GM23338 (cell line): ENCODE data around the gene SYNDIG1. TPM values are rescaled to one million over a fixed set of nuclear protein-coding genes. Genes with fewer than 3 reads are reported as not detected.
A peak's percentile ranks its signal among the peaks of the same experiment; 100 is the strongest.

Experiments
- ATAC-seq: fragments of 200-7000 bp; cut with Tn5 transposase; 3 replicates; pipeline ENCODE4 v1.9.1; 2020
- DNase-seq: peaks from one replicate; pipeline ENCODE4 v3.0.0-alpha.2; 2015; ENCODE audit warnings: low spot score
- H2AFZ ChIP-seq: fragments of 200-600 bp; sonication (generic); 2 replicates; pipeline ENCODE4 v1.8.0; 2016; ENCODE audit warnings: antibody characterized with exemption, mild to moderate bottlenecking, moderate library complexity
- H3F3A ChIP-seq: fragments of 200-600 bp; sonication (generic); replicated peaks from 2 replicates; pipeline ENCODE4 v1.8.0; 2017; ENCODE audit warnings: antibody characterized with exemption, mixed run types, low read depth
- H3K27ac ChIP-seq: fragments of 200-600 bp; sonication (generic); 2 replicates; pipeline ENCODE4 v1.6.1; 2016; ENCODE audit warnings: low read depth
- H3K27me3 ChIP-seq: fragments of 200-600 bp; sonication (generic); 2 replicates; pipeline ENCODE4 v1.8.0; 2016; ENCODE audit warnings: mild to moderate bottlenecking, mixed run types, moderate library complexity; ENCODE audit not compliant: insufficient read depth
- H3K36me3 ChIP-seq: fragments of 200-600 bp; sonication (generic); 2 replicates; pipeline ENCODE4 v1.8.0; 2016; ENCODE audit warnings: mild to moderate bottlenecking; ENCODE audit not compliant: insufficient read depth
- H3K4me1 ChIP-seq: fragments of 200-600 bp; sonication (generic); 2 replicates; pipeline ENCODE4 v1.8.0; 2016; ENCODE audit warnings: mild to moderate bottlenecking, moderate library complexity; ENCODE audit not compliant: insufficient read depth
- H3K4me2 ChIP-seq: fragments of 200-600 bp; sonication (generic); 2 replicates; pipeline ENCODE4 v1.7.1; 2017; ENCODE audit warnings: mixed run types
- H3K4me3 ChIP-seq: fragments of 200-600 bp; sonication (generic); 2 replicates; pipeline ENCODE4 v1.6.1; 2016; ENCODE audit warnings: mixed run types
- H3K79me2 ChIP-seq: fragments of 200-600 bp; sonication (generic); replicated peaks from 2 replicates; pipeline ENCODE4 v1.8.0; 2017; ENCODE audit warnings: mild to moderate bottlenecking; ENCODE audit not compliant: insufficient read depth
- H3K9me2 ChIP-seq: fragments of 200-600 bp; sonication (generic); 2 replicates; pipeline ENCODE4 v1.8.0; 2017; ENCODE audit not compliant: insufficient read depth
- H4K20me1 ChIP-seq: fragments of 200-600 bp; sonication (generic); replicated peaks from 2 replicates; pipeline ENCODE4 v1.8.0; 2017; ENCODE audit warnings: mild to moderate bottlenecking; ENCODE audit not compliant: insufficient read depth
- H3K27ac Mint-ChIP-seq: 2 replicates; pipeline ENCODE4 v1.8.0; 2020; ENCODE audit warnings: inconsistent platforms, mild to moderate bottlenecking, moderate library complexity, mixed read lengths
- H3K27me3 Mint-ChIP-seq: 3 replicates; pipeline ENCODE4 v1.8.0; 2022; ENCODE audit warnings: low read depth, mild to moderate bottlenecking, moderate library complexity, mixed read lengths, inconsistent platforms; ENCODE audit not compliant: insufficient read depth, poor library complexity
- H3K36me3 Mint-ChIP-seq: 3 replicates; pipeline ENCODE4 v1.8.0; 2021; ENCODE audit warnings: low read depth, mild to moderate bottlenecking, inconsistent platforms, moderate library complexity, mixed read lengths
- H3K4me1 Mint-ChIP-seq: 3 replicates; pipeline ENCODE4 v1.8.0; 2020; ENCODE audit warnings: mild to moderate bottlenecking, inconsistent platforms, mixed read lengths
- H3K4me3 Mint-ChIP-seq: 3 replicates; pipeline ENCODE4 v1.8.0; 2021; ENCODE audit warnings: moderate library complexity, mild to moderate bottlenecking, inconsistent platforms, mixed read lengths
- H3K9me3 Mint-ChIP-seq: 3 replicates; pipeline ENCODE4 v1.8.0; 2020; ENCODE audit warnings: moderate library complexity, mild to moderate bottlenecking, inconsistent platforms, mixed read lengths
- CREB1 ChIP-seq: fragments of 250-450 bp; sonication (Bioruptor Pico); IDR thresholded peaks from 2 replicates; pipeline ENCODE4 v1.5.0; 2020; ENCODE audit warnings: low read depth, mild to moderate bottlenecking, moderate library complexity
- EZH2 ChIP-seq: fragments of 200-600 bp; sonication (generic); IDR thresholded peaks from one replicate; pipeline ENCODE4 v1.8.0; 2017; ENCODE audit warnings: antibody characterized with exemption, mild to moderate bottlenecking, low read depth; ENCODE audit not compliant: unreplicated experiment
- EZH2phosphoT487 ChIP-seq: fragments of 200-600 bp; sonication (generic); IDR thresholded peaks from one replicate; pipeline ENCODE4 v1.8.1; 2018; ENCODE audit warnings: antibody characterized with exemption; ENCODE audit not compliant: unreplicated experiment
- JUNB ChIP-seq: IDR thresholded peaks from one replicate; pipeline ENCODE4 v1.6.1; 2016; ENCODE audit warnings: antibody characterized with exemption; ENCODE audit not compliant: unreplicated experiment
- NANOG ChIP-seq: IDR thresholded peaks from 2 replicates; pipeline ENCODE4 v1.6.1; 2016; ENCODE audit warnings: antibody characterized with exemption, borderline replicate concordance
- STAT1 ChIP-seq: IDR thresholded peaks from one replicate; pipeline ENCODE4 v1.6.1; 2016; ENCODE audit warnings: antibody characterized with exemption; ENCODE audit not compliant: unreplicated experiment
- ZNF114 ChIP-seq: fragments of 250-450 bp; sonication (Bioruptor Pico); IDR thresholded peaks from 2 replicates; pipeline ENCODE4 v1.5.0; 2020; ENCODE audit warnings: mild to moderate bottlenecking, moderate library complexity
- ZNF331 ChIP-seq: fragments of 250-450 bp; sonication (Bioruptor Pico); IDR thresholded peaks from 2 replicates; pipeline ENCODE4 v1.5.0; 2020; ENCODE audit warnings: low read depth, mild to moderate bottlenecking, moderate library complexity
- polyA plus RNA-seq: library from polyadenylated mRNA; unstranded; fragments of >200 nt; fragmentation: Nextera tagmentation; extraction: Ambion mirVana; gene quantifications from 2 replicates; pipeline ENCODE4 v1.2.1, GENCODE V29; 2016
- total RNA-seq: library from RNA; depleted of rRNA; stranded (reverse); fragments of >200 nt; shearing (Covaris generic); gene quantifications from 2 replicates; pipeline ENCODE4 v1.2.3, GENCODE V29; 2014
- TF ChIP-seq, protein P1 (sequence below): IDR thresholded peaks from one replicate; pipeline ENCODE4 v1.6.1; 2018; ENCODE audit warnings: antibody characterized with exemption; ENCODE audit not compliant: unreplicated experiment
- TF ChIP-seq, protein P2 (sequence below), 2 experiments: fragments of 200-600 bp in 1 of 2; sonication (generic) in 1 of 2; conservative IDR thresholded peaks; 2 replicates each; pipeline versions ENCODE4 v1.5.1 to v1.6.1; 2016 to 2017; ENCODE audit warnings: antibody characterized with exemption in 2 of 2, low read depth in 2 of 2, mild to moderate bottlenecking in 2 of 2, moderate library complexity in 1 of 2
- TF ChIP-seq, protein P3 (sequence below): IDR thresholded peaks from 2 replicates; pipeline ENCODE4 v1.6.1; 2016; ENCODE audit warnings: antibody characterized with exemption
- TF ChIP-seq, protein P4 (sequence below): fragments of 250-450 bp; sonication (Bioruptor Pico); IDR thresholded peaks from 2 replicates; pipeline ENCODE4 v1.5.0; 2020; ENCODE audit warnings: mild to moderate bottlenecking, moderate library complexity

SYNDIG1 gene
- total and polyA plus RNA-seq, 2 experiments from 2014 or later: 2.8 to 4.8 TPM

DNA sequence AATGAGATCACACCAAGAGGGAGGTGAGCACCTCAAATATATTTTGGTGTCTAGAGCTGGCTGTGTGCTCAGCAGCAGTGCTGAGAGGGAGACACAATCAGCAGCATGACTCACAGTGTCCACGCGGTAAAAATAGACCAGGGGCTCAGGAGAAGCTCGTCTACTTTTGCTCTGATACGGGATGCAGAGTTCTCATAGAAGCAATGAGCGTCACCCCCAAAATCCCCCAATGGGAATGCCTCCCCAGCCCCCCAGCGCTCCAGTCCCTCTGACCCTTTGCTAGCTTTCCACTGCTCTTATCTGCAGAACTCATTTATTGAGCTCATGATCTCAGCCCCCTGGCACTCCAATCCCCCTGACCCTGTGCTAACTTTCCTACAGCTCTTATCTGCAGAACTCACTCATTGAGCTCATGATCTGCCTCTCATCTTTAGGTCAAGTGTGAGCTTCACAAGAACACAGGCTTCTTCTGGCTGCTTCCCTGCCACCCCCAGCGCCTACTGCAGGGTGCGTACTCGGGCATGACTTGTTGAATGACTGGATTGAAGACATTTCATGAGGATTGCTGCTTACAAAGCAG, 34.0 kb downstream of the SYNDIG1 start:
- no peaks in the 10 kb centered on the region for H3K36me3 ChIP-seq
- no peak overlapping the region for H3K4me3 ChIP-seq
- no peak overlapping the region for H3K4me2 ChIP-seq
- no peaks in the 10 kb centered on the region for H3K79me2 ChIP-seq
- TF ChIP-seq ZNF114 (CRISPR knock-in tag) (no peak), JUNB (no peak), EZH2phosphoT487 (no peak), EZH2 (no peak), CREB1 (CRISPR knock-in tag) (no peak), NANOG (no peak), STAT1 (no peak), ZNF331 (CRISPR knock-in tag) (no peak)
- TF ChIP-seq, protein P1, sequence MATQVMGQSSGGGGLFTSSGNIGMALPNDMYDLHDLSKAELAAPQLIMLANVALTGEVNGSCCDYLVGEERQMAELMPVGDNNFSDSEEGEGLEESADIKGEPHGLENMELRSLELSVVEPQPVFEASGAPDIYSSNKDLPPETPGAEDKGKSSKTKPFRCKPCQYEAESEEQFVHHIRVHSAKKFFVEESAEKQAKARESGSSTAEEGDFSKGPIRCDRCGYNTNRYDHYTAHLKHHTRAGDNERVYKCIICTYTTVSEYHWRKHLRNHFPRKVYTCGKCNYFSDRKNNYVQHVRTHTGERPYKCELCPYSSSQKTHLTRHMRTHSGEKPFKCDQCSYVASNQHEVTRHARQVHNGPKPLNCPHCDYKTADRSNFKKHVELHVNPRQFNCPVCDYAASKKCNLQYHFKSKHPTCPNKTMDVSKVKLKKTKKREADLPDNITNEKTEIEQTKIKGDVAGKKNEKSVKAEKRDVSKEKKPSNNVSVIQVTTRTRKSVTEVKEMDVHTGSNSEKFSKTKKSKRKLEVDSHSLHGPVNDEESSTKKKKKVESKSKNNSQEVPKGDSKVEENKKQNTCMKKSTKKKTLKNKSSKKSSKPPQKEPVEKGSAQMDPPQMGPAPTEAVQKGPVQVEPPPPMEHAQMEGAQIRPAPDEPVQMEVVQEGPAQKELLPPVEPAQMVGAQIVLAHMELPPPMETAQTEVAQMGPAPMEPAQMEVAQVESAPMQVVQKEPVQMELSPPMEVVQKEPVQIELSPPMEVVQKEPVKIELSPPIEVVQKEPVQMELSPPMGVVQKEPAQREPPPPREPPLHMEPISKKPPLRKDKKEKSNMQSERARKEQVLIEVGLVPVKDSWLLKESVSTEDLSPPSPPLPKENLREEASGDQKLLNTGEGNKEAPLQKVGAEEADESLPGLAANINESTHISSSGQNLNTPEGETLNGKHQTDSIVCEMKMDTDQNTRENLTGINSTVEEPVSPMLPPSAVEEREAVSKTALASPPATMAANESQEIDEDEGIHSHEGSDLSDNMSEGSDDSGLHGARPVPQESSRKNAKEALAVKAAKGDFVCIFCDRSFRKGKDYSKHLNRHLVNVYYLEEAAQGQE: no peak
- TF ChIP-seq, protein P2, sequence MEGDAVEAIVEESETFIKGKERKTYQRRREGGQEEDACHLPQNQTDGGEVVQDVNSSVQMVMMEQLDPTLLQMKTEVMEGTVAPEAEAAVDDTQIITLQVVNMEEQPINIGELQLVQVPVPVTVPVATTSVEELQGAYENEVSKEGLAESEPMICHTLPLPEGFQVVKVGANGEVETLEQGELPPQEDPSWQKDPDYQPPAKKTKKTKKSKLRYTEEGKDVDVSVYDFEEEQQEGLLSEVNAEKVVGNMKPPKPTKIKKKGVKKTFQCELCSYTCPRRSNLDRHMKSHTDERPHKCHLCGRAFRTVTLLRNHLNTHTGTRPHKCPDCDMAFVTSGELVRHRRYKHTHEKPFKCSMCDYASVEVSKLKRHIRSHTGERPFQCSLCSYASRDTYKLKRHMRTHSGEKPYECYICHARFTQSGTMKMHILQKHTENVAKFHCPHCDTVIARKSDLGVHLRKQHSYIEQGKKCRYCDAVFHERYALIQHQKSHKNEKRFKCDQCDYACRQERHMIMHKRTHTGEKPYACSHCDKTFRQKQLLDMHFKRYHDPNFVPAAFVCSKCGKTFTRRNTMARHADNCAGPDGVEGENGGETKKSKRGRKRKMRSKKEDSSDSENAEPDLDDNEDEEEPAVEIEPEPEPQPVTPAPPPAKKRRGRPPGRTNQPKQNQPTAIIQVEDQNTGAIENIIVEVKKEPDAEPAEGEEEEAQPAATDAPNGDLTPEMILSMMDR (conservative IDR thresholded peaks at IDR 0.05; ENCODE audit: low read depth in 2 of 2): no peak
- TF ChIP-seq, protein P3, sequence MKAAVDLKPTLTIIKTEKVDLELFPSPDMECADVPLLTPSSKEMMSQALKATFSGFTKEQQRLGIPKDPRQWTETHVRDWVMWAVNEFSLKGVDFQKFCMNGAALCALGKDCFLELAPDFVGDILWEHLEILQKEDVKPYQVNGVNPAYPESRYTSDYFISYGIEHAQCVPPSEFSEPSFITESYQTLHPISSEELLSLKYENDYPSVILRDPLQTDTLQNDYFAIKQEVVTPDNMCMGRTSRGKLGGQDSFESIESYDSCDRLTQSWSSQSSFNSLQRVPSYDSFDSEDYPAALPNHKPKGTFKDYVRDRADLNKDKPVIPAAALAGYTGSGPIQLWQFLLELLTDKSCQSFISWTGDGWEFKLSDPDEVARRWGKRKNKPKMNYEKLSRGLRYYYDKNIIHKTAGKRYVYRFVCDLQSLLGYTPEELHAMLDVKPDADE: no peak
- TF ChIP-seq, protein P4, sequence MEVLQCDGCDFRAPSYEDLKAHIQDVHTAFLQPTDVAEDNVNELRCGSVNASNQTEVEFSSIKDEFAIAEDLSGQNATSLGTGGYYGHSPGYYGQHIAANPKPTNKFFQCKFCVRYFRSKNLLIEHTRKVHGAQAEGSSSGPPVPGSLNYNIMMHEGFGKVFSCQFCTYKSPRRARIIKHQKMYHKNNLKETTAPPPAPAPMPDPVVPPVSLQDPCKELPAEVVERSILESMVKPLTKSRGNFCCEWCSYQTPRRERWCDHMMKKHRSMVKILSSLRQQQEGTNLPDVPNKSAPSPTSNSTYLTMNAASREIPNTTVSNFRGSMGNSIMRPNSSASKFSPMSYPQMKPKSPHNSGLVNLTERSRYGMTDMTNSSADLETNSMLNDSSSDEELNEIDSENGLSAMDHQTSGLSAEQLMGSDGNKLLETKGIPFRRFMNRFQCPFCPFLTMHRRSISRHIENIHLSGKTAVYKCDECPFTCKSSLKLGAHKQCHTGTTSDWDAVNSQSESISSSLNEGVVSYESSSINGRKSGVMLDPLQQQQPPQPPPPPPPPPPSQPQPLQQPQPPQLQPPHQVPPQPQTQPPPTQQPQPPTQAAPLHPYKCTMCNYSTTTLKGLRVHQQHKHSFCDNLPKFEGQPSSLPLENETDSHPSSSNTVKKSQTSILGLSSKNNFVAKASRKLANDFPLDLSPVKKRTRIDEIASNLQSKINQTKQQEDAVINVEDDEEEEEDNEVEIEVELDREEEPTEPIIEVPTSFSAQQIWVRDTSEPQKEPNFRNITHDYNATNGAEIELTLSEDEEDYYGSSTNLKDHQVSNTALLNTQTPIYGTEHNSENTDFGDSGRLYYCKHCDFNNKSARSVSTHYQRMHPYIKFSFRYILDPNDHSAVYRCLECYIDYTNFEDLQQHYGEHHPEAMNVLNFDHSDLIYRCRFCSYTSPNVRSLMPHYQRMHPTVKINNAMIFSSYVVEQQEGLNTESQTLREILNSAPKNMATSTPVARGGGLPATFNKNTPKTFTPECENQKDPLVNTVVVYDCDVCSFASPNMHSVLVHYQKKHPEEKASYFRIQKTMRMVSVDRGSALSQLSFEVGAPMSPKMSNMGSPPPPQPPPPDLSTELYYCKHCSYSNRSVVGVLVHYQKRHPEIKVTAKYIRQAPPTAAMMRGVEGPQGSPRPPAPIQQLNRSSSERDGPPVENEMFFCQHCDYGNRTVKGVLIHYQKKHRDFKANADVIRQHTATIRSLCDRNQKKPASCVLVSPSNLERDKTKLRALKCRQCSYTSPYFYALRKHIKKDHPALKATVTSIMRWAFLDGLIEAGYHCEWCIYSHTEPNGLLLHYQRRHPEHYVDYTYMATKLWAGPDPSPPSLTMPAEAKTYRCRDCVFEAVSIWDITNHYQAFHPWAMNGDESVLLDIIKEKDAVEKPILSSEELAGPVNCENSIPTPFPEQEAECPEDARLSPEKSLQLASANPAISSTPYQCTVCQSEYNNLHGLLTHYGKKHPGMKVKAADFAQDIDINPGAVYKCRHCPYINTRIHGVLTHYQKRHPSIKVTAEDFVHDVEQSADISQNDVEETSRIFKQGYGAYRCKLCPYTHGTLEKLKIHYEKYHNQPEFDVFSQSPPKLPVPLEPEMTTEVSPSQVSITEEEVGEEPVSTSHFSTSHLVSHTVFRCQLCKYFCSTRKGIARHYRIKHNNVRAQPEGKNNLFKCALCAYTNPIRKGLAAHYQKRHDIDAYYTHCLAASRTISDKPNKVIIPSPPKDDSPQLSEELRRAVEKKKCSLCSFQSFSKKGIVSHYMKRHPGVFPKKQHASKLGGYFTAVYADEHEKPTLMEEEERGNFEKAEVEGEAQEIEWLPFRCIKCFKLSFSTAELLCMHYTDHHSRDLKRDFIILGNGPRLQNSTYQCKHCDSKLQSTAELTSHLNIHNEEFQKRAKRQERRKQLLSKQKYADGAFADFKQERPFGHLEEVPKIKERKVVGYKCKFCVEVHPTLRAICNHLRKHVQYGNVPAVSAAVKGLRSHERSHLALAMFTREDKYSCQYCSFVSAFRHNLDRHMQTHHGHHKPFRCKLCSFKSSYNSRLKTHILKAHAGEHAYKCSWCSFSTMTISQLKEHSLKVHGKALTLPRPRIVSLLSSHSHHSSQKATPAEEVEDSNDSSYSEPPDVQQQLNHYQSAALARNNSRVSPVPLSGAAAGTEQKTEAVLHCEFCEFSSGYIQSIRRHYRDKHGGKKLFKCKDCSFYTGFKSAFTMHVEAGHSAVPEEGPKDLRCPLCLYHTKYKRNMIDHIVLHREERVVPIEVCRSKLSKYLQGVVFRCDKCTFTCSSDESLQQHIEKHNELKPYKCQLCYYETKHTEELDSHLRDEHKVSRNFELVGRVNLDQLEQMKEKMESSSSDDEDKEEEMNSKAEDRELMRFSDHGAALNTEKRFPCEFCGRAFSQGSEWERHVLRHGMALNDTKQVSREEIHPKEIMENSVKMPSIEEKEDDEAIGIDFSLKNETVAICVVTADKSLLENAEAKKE (CRISPR knock-in tag): no peak
- peaks cover 8% of the 10 kb centered on the region for H3K27me3 Mint-ChIP-seq
- H3K27ac ChIP-seq: no peak overlapping the region
- H3K4me1 ChIP-seq: no peaks in the 10 kb centered on the region
- H3F3A ChIP-seq: no peaks in the 10 kb centered on the region
- peak overlapping the region; percentile 22; the same call in 1 of the 2 replicates for H3K27ac Mint-ChIP-seq
- no peaks in the 10 kb centered on the region for H3K27me3 ChIP-seq
- H3K4me3 Mint-ChIP-seq: no peak overlapping the region
- no peak for ATAC-seq
- H3K4me1 Mint-ChIP-seq: peaks cover 6% of the 10 kb centered on the region
- no peaks in the 10 kb centered on the region for H4K20me1 ChIP-seq
- DNase-seq: no peak
- no peaks in the 10 kb centered on the region for H3K9me2 ChIP-seq
- H3K9me3 Mint-ChIP-seq: no peaks in the 10 kb centered on the region; the same call in 2 of the 3 replicates
- H2AFZ ChIP-seq: no peak overlapping the region
- peaks cover 3% of the 10 kb centered on the region for H3K36me3 Mint-ChIP-seq
